Hematopoietic multipotent progenitor cell treated with erythropoietin and hydrocortisone succinate and interleukin-3 and kit ligand, for 17 days (in vitro differentiated cells): ENCODE data around the gene DENND1A.
"Not testable (repeated sequence)": the region's sequence is repeated elsewhere in the genome, so short reads cannot be mapped to it uniquely, and the experiment has no call there.

ENCODE experiments used
- DNase-seq: peaks from one replicate; pipeline ENCODE4 v3.0.0-alpha.2; 2015; ENCODE audit warnings: low spot score

DENND1A gene

DNA sequence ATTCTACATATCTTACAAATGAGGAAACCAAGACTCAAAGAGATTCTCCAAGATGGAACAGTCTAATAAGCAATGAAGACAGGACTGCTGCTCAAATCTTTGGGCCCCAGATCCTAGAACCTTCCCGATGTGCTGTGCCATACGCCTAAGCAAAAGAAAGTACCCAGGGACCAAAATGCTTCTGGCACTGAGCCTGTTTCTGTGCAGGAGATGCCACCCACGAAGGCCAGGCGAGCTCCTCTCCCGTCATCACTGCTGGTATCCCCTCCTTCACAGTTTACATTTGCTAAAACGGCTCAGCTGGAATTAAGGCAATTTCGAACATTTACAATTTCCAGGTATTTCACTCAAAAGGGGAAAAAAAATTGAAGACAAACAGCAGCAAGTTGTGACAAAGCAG lies 277.5 kb downstream of the DENND1A start:
- DNase-seq, result no peak

DNA sequence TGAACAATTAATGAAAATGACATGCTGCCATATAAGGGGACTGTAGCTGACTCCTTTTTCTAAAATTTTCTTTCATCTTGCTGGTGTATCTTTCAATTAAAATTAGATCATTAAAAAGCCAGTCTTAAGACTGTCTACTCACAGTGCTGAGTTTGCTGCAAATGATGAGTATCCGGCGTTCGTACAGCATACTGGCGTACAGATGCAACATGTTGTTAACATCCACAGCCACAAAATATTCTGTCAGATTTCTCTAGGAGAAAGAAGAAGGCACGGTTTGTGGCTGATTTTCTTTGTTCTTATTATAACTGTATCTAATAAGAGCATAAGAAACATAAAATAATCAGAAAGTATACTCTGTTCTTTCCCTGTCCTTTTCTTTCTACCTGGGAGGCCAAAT lies 278.1 kb downstream of the DENND1A start:
- DNase-seq, result no peak

DNA sequence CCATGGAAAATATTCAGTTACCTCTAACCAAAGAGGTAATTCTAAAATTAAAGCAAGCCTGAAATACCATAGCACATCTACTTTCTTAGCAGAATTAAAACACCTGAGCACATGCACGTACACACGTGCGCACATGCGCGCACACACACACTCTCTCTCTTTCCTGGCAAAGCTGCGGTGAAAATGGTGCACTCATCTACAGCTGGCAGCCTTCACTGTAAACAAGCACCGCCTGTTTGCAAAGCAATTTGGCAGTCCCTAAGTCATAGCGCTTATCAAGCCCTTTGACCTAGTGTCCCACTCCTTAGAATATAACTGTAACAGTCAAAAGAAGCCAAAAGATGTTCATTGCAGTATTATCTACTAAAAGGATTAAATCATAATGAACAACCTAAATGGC lies 278.7 kb downstream of the DENND1A start:
- no peak for DNase-seq

DNA sequence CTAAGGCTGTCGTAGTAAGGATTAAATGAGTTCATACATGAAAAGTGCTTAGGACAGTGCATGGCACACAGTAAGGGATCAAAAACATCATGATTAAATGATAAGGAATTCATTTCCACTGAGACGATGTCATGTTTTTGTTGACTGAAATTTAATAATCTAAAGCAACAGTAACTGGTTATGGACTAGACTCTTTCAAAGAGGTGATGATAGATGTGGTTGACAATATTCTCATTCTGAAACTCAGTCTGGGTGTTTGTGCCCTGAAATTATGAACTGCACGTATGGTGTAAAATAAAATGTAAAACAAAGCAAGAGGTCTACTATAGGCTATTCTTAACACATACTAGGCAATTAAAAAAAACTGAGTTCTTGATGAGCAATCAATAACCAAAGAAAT lies 280.0 kb downstream of the DENND1A start:
- no peak for DNase-seq

DNA sequence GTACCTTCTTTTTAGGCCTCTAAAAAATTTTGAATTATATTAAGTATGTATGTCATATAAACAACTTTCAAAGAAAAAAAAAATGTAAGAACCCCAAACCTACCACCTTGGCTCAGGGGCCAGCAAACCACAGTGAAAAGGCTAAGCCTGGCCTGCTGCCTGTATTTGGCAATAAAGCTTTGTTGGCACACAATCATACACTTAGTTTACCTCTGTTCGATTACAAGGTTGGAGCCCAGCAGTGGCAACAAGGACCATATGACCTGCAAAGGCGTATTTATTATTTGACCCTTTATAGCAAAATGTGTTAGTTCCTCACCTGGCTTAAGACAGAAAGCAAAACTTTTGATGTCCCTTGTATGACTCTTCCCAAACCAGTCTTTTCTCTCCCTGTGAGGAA lies 282.8 kb downstream of the DENND1A start:
- DNase-seq, result no peak

DNA sequence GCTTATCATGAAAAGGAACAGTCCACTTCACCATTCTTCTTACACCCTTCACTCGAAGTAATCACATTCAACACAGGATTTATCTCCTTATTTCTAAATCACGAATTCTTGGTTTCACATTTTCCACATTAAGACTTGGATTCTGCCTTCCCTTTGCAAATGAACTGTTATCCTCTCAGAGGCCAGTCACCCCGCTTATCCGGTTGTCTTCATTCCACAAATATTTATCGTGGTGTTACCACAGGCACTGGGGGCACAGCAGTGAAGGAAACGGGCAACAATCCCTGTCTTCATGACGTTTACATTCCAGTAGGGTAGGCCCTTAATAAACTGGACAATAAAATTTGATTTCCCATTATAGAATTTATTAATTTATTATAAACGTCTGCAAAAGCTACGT lies 284.2 kb downstream of the DENND1A start:
- no peak for DNase-seq

DNA sequence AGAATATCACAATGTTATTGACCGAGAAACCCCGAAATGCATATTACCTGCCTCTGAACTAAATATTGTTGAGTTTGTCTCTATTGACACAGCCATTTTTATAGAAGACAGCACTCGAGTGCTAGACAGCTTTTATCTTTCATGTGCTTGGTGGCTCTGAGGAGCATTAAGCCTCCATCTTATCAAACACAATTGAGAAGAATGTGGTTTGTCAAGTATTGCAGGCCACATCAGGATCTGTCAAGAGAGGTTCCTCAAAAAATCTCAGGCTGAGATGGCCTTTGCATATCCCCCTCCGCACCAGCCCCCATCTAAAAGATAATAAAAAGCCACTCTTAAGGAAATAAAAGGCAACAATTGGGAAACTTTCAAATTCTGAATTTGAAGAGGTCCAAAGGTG lies 284.8 kb downstream of the DENND1A start:
- no peak for DNase-seq

DNA sequence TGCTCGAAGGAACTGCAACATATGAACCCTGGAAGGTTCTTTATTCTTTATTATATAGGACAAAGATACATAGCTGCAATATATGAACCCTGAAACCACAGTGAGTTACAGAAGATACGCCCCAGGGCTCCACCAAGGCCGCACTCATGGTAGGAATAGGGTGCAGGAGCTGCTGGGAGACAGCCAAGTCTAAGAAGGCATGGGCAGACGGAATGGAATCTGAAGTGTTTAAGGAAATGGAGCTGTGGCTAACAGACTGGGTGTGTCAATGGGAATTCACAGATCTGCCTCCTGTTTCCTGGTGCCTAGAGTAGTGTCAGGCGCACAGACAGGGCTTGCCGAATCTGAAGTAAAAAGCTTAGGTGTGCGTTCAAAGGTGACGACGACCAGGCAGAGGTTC lies 286.4 kb downstream of the DENND1A start:
- DNase-seq, result no peak

DNA sequence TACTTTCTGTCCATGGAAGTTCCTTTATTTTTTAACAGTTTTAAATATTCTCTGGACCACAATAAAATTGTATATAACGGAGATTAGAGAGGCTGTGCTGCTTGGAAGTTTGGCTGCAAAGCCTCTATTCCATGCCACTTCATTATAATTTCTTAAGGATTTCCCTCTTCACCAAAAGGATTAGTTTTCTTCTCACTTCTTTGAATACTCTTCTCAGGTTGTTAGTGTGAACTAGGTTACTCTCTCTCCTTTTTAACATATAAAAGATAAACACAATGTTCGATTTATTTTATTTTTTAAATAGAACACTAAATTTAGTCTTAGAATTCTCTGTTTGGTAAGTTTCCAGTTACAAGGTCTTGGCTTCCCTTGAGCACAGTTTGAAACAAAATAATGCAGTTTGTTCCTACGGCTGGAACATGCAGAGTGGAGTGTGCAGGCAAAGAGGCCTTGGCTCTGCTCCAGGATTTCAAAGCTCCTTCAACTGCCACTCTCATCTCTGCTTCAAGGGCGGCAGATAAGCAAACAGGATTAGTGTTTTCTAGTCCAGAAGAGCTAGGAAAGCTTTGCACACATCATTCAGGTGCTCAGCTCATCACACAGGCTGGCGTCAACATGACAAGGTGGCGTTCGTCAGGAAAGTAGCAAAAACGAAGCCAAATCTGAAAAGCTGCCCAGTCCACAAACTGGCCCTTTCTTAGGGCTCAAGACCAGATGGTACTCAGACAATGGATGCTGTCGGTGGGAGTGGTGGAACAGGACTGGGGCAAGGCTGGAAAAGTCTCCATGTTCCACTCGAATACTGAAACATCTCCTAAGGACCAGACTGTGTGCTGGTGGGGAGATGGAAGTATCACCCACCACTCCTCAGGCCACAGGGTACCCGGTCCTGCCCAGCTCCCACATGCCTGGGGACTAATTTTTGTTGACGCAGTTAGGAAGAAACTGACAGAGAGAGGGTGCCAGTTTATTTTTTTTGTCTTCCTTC lies 287.3 kb downstream of the DENND1A start:
- DNase-seq, result no peak

DNA sequence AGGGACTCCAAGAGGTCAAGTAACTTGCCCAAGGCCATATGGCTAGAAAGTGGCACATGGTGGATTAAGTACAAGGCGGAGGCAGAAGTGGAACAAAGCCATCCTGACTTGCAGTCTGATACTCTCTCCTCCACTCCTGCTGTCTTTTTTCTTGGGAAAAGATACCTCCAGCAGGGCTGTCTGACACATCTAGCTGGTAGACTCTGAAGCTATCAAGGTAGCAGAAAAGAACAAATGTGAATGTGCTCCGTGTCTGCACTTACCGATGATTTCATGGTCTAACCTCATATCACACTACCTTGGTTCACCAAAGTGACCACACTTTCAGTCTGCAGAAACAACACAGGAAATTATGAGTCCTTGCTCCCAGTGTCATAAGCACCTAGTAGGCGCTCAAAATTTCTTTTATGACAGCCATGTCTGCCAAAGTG lies 289.1 kb downstream of the DENND1A start:
- DNase-seq, result no peak

DNA sequence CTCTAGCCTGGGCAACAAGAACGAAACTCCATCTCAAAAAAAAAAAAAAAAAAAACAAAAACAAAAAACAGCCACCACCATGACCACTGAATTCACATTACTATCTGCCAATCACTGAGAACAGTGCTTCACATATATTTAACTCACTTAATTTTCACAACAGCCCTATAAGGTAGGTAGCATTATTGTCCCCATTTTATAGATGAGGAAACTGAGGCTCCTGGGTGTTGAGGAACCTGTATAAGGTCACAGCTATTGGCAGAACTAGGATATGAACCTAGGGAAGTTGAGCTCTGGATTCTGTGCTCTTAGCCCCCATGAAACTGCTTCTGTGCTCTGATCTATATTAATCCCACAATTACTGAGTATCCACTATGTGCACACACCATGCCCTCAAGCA lies 290.2 kb downstream of the DENND1A start:
- DNase-seq, result no peak

DNA sequence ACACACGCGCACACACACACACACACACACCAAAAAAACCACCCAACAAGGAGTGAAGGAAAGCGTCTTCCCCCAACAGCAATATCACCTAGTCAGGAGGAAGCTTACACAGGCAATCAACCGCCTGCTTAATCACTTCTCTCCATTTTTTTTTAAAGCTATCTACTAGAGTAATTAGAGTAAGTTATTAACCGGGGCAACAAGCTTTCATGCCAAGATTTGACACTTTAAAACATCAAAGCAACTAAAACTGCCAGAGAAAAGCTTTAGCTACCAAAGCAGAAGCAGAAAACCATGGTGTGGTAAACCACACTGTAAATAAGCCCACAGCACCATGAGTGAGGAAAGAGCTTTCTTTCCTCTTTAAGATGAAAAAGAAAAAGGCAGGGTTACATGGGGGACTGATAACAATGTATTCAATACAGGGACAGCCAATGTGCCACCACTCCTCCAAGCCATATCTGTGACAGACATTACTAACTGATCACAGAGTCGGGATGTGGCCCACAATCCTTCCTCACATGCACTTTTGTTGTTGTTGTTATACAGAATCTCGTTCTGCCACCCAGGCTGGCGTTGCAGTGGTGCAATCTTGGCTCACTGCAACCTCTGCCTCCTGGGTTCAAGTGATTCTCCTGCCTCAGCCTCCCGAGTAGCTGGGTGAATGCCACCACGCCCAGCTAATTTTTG lies 291.8 kb downstream of the DENND1A start:
- DNase-seq, result no peak

DNA sequence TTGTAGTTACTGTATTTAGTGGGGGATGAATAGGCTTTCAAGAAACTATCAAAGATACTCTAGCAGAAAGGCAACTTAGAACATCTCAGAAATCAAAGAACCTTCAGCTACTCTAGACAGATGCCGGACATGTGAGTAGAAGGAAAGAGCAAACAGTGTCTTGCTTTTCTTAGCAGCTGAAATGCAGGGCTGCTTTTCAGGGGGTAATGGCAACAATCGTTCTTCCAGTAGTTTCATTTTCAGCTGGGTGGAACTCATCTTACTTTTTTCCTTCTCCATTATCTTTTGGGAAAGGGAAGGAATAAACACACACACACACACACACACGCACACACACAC lies 292.4 kb downstream of the DENND1A start:
- DNase-seq, result no peak

DNA sequence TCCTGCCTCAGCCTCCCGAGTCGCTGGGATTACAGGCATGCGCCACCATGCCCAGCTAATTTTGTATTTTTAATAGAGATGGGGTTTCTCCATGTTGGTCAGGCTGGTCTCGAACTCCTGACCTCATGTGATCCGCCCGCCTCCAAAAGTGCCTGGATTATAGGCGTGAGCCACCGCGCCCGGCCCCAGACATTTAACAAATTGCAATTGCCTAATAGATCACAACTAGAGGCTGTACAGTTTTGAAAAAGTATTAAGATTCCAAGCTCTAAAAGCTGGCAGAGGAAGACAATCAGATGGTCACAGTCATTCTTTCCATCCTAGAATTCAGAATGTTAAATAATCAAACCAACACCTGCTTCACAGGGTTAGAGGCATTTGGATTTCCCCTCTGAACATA lies 293.1 kb downstream of the DENND1A start:
- not testable (repeated sequence) for DNase-seq

DNA sequence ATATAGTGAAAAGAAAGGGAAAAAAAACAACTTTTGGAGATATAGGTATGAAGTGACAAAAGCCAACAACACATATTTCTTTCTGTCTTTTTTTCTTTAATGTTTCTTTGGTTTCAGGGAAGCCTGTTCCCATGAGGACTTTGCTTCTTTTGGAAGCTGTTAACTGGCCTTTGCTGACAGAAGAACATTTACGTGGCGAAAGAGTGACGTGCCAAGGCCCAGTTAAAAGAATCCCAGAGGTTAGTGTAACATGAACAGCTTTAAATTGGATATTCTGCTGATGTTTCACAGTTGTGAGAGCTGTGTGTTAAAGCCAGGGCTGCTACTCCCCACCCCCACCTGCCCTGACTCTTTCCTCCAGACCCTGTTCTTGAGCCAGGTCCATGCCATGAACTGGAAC lies 298.1 kb downstream of the DENND1A start:
- no peak for DNase-seq

DNA sequence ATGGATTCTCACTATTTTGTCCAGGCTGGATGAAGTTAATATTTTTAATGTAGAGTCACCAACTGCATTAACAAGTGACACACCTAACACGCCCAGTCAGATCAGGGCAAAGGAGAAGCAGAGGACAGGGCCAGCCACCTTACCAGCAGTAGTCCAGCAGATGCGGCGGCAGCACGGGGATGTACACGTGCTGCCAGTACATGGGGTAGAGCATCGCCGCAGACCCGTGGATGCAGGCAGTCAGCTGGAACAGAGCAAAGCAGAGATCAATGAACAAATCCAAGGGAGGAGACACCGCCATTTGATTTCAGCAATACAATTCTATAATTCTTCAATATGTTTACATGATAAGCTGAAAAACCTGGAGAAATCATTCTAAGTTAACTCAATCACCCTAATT lies 299.7 kb downstream of the DENND1A start:
- DNase-seq, result no peak

DNA sequence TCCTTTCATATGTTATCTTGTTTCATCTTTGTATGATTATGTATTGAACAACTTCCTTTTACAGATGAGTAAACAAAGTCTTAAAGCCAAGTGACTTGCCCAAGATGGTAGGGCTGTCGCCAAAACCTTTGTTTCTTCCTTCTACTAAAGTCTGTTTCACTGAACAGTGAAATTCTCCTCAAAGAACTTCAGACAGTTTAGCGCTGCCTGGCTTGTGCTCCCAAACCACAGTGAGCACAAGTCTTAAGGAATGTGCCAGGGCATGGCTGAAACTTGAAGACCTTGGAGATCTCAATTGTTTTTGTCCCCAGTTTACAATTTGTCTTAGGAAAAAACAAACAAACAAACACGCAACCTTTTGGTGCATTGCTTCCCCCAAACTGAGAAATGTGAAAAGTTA lies 300.4 kb downstream of the DENND1A start:
- no peak for DNase-seq

DNA sequence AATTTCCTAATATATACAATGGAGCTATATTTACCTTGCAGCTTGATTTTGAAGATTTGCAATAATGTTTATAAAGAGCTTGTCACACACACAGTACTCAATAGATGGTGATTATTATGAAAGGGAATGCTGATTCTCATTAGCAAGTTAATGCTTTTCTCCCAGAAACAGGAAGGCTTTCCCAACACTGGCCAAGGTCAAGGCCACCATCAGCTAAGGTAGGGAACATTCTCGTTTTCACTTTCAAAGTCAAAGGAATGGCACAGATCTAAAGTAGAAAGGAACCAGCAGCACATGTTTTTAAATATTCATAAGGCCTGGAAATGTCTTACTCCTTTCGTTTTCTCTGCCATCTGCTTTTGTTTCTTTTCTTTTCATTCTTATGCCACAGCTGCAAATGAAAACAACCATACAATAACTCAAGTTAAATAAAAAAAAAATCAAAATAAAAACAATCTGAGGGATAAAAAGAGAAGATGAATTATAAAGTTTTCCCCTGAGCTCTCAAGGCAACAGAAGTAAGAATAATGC lies 307.1 kb downstream of the DENND1A start:
- DNase-seq, result no peak

DNA sequence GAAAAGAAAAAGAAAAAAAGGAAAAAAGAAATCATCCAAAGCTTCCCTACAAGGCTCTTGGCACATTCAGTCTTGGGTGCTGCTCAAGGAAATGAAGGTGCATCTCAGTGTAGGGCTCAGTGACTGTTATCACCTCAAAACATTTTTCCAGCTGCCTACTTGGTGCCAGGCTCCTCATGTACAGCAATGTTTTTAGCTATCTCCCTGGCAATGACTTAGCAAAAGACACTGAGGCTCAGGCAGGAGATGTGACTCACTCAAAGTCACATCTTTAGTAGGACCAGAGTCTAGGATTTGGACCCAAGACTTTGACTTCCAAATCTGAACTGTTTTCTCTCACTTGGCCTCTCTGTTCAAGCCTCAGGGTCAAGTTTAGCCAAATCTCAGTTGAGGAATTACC lies 309.7 kb downstream of the DENND1A start:
- DNase-seq, result peak; percentile 76

DNA sequence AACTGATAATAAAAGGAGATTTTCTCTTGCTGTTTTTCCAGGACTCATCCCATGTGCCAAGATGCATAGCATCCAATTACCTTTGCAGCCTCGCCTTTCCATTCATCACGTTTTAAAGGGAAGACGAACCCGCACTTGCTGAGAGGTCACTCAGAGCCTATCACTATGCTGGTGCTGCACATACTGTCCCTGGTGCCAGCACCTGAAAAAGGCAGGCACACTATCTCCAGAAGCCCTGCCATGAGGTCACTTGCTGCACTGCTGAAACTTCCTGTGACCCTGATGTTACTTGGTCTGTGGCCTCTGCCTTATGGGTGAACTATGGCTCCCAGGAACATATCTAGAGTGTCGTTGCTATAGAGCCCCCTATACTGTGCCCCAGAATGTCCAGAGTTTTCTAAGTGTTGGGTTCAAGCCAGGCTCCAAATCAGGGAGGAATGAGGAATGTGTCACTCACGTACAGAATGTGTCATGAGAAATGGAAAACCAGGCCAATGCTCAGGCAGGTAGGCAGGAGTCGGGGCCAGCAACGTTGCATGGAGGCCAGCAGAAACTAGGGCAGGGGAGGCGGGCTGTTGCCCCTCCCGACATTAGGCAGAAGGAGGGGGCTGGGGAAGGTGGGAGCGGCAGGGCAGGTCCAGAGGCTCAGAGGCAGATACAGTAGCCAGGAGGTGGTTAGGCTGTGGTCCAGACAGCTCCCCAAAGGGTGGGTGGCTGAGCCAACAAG lies 311.8 kb downstream of the DENND1A start:
- no peak for DNase-seq

DNA sequence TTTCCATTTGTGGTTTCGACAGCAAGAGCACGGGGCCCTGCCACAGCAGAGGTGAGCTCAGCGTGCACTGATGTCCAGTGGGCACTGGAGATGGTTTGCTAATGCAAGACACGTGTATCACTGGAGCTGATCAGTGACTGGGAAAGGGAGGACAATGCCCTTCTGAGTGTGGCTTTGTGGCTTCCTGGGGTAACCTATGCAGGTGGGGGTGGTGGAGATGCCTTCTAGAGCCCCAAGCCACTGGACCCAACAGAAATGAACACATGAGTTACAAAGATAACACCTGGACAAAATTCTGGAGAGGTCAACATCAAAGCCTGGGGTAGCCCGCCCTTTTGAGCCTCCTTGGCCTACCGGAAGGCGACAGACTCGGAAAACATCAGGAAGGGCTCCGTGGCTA lies 312.6 kb downstream of the DENND1A start:
- DNase-seq, result no peak

DNA sequence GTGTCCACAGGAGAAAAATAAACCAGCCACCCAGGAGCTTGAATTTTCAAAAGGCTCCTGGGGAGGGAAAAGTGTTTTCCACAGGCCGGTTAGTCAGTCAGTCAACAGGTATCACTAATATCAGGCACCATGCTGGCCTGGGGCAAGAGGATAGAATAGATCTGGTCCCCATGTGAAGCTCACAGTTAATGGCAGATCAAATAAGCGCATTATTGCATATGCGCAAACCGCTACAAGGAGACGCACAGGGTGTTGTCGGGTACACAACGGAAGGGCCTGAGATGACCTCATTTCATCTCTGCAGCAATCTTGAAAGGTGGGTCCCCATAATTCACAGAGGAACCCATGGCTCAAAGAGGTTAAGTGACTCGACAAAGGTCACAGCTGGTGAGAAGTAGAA lies 313.2 kb downstream of the DENND1A start:
- DNase-seq, result no peak

DNA sequence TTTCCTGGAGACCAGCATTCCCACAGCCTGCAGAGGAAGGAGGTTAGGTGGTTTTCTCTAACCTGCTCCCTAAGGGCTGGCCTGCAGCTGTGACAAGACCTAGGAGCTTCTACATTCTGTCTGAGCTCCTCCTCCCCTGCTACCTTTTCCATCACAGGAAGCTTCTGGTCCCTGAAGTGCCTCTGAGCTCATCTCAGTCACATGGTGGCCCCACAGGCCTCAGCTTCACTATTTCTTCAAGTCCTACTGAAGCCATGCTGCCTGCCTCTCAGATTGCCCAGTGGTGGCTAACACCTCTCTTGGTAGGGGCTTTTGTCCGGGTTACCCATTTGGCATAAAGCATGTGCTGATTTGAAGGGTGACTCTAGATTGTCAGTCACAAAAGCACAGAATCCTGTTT lies 314.5 kb downstream of the DENND1A start:
- no peak for DNase-seq
